Renal pelvis (tissue), 4 donors: ENCODE results near the gene TLE2. TPM values are rescaled to one million over a fixed set of nuclear protein-coding genes. Genes with fewer than 3 reads are reported as not detected.

Experiments
- DNase-seq: peaks from one replicate; pipeline ENCODE4 v3.0.0-alpha.2; 2013
- polyA plus RNA-seq, 3 donors: library from polyadenylated mRNA; unstranded; fragments of 120-200 nt; gene quantifications; one replicate each; pipeline ENCODE4 v1.2.1, GENCODE V29; 2013; ENCODE audit not compliant: insufficient read length in 3 of 3

TLE2 gene
- polyA plus RNA-seq, 3 donors = 42.6 to 48.7 (median 43.2) TPM

DNA sequence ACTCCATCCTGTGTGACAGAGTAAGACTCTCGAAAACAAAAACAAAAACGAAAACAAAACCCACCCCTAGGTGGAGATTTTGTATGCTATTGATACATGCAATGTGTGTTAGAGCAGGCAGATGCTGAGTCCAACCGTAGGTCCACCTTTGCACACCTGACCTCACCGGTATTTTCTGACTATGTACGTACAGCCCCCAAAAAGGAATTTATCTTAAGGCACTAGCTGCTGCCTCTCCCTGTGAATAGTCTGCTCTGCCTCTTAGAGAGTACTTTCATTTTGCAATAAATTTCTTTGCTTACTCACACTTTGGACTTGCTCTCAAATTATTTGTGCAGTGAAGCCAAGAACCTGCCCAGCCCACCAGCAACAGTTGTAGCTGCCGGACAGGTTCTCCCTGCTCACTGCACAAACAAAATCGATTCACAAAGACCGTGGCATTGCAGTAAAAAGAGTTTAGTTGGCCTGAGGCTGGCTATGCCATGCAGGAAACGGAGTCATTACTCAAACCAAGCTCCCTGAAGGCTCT lies 76.1 kb downstream of the TLE2 start:
- DNase-seq = no peak

DNA sequence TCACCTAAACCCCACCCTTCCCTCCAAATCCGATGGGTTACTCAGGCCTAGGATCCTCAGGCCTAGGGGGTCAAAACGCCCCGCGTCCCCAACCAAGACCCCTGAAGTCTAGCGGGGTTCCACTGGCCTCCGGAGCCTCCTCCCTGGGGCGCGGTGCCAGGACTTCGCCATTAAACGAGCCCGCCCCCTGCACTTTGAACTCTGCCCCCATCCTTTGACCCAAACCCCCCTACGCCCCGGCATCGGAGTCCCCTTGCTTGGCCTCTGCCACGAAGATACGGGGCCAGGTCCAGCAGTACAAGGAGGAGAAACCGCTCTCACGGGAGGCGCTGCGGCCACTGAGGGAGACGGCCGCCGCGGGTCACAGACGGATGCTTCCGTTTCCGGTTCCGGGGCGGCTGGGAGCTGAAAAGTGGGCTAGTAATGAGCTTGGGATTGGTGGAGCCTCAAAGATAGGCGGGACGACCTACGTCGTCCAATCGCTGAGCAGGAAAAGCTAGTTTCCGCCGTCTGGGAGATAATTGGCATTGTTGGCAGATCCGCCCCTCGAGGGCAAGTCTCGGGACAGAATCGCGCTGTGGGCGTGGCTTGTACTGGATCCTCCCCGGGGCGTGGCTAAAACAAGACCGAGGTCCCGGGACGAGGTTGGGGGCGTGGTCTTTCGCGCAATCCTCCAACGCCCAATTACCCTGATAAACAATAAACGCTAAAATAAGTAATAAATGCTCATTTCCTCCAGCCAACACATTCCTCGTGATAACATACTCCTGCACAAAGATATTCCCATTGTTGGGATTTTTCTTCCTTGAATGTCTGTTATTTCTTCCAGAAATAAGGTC lies 78.6 kb downstream of the TLE2 start:
- DNase-seq = peak; percentile 100

DNA sequence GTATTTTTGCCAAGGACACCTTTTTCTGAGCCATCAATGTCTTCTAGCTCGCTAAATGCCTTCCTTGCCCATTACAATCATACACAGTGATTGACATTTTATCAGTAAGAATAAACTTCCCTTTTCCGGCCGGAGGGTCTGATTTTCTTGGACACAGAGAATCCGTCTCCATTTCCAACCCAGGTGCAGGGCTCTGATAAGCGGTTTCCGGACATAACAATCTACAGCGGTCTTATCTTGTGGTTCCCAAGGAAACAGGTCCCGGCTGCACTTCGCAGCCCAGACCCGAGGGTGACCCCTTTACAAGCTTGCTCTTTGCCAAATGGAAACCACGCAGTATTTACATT lies 79.2 kb downstream of the TLE2 start:
- peak; percentile 51 for DNase-seq

Other genes starting within 250 kb of the TLE2 start
- gene SGTA, start 246.0 kb downstream of the TLE2 start, polyA plus RNA-seq = 10 to 100 TPM; 61.2 to 72.9 (median 67.5) TPM
- 10 to 100 TPM; 58.7 to 64.8 (median 58.7) TPM for gene THOP1, start 243.8 kb downstream of the TLE2 start, polyA plus RNA-seq
- gene ZNF554, start 209.4 kb downstream of the TLE2 start, polyA plus RNA-seq = 10 to 100 TPM in 2 of 3 donors, 1 to 10 TPM in 1; 8.1 to 11.3 (median 10.5) TPM
- gene ZNF555, start 187.8 kb downstream of the TLE2 start, polyA plus RNA-seq = 10 to 100 TPM; 11.0 to 15.1 (median 11.3) TPM
- gene ZNF556, start 161.9 kb downstream of the TLE2 start, polyA plus RNA-seq = 1 to 10 TPM in 1 of 3 donors, under 1 TPM in 2; 0.64 to 2.1 (median 0.74) TPM
- 1 to 10 TPM; 5.7 to 8.1 (median 6.7) TPM for gene ZNF57, start 128.4 kb downstream of the TLE2 start, polyA plus RNA-seq
- gene ZNF77, start 84.3 kb downstream of the TLE2 start, polyA plus RNA-seq = 1 to 10 TPM; 7.5 to 9.1 (median 7.6) TPM
- 10 to 100 TPM in 1 of 3 donors, 1 to 10 TPM in 2; 8.0 to 13.7 (median 8.4) TPM for gene TLE6, start 51.7 kb downstream of the TLE2 start, polyA plus RNA-seq
- 100 to 1,000 TPM; 393 to 476 (median 425) TPM for gene TLE5, start 33.2 kb upstream of the TLE2 start, polyA plus RNA-seq
- gene GNA11, start 65.1 kb upstream of the TLE2 start, polyA plus RNA-seq = 10 to 100 TPM; 57.6 to 68.1 (median 65.6) TPM
- gene GNA15, start 106.8 kb upstream of the TLE2 start, polyA plus RNA-seq = 1 to 10 TPM in 2 of 3 donors, under 1 TPM in 1; 0.99 to 1.4 (median 1.0) TPM
- gene S1PR4, start 149.5 kb upstream of the TLE2 start, polyA plus RNA-seq = under 1 TPM; 0.43 to 0.51 (median 0.43) TPM
- 10 to 100 TPM; 42.7 to 57.7 (median 44.0) TPM for gene NCLN, start 156.7 kb upstream of the TLE2 start, polyA plus RNA-seq
- gene CELF5, start 195.4 kb upstream of the TLE2 start, polyA plus RNA-seq = 1 to 10 TPM; 1.1 to 1.3 (median 1.1) TPM